Activated CD8-positive, alpha-beta memory T cell treated with anti-CD3 and anti-CD28 coated beads, Interleukin-2, amount 50 U/mL, for 1 hour (primary cell): Measurements from ENCODE around the gene SECISBP2L.

ENCODE experiments used
- DNase-seq: peaks from one replicate; pipeline ENCODE4 v3.0.0-alpha.2; 2020; ENCODE audit errors: extremely low read depth

SECISBP2L gene

DNA sequence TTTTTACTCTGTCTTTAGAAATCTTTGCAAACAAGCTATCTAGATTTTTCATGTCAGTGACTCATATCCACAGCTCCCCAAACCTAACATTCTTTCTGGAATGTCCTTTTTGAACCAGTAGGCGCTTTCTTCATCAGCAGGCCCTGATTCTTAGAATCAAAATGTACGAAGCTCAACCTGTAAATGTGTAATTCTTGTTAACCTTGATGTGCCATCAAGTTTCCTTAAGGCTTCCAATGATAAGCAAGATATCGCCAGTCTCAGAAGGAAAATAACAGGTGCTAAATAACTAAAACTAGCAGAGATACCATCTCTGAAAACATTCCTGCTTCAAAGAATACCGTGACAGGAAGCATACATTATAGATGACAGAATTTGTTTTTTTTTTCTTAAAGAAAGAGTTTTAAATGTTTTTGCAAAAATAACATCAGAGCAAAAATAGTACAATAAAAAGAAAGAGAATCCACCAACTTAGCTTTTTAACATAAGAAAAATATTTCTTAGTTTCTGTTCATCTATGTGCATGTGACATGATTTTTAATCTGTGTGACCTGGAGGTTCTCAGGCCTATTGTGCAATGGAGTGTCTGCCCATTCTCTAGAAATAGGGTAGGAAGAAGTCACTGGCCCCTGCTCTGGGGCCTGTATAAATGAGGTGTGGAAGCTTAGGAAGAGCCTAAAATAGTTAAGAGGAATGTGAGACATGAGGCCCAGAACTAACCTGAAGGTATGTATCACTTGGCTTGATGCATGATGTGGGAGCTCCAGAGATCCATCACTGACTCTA is 14.7 kb upstream of the SECISBP2L start:
- no peak for DNase-seq

DNA sequence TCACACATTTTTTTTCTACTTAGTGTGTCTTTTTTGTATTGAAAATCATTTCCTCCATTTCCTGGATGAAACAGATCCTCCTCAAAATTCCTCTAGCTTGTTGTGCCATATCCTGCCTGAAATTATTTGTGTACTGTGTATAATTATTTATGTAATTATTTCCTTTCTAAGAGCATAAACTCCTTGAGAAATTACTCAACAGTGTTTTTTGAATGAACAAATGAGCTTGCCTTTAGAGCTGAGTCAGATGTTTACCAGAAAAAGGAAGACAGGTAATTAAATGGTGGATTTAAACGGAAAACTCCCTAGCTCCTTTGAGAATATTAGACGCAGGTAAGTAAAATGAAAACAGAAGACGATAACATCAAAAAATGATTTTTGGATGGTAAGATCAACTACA is 13.2 kb upstream of the SECISBP2L start:
- no peak for DNase-seq

DNA sequence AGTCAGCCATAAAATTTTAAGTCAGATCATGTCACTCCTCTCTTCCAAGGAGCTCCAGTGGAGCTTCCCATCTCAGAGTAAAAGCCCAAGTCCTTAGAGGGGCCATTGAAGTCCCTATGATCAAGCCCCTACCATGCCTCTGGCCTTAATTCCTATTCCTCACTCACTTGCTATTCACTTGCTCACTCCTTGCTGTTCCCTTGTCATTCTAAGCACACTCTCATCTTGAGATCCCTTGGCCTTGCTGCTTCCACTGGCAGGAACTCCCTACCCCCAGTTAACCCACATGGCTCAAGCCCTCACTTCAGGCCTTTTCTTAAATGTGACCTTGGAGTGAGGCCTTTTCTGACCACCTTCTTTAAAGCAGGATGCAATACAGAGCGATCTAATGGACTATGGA is 12.3 kb upstream of the SECISBP2L start:
- DNase-seq = no peak

DNA sequence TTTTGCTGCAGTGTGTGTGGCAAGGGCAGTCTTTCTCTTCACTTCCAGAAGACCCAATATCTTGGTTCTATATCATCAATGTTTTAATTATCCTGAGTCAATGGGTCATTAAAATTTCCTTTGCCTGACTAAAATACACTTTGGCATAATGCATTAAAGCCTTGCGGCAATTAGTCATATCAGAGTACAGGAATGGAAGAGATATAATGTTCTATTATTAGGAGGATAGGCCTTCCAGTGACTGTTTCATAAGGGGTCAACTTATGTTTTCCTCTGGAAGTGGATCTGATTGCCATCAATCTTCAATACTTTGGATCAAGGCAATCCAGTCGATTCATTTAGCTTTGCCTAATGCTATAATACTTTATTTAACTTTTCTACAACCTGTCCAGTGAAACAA is 9.4 kb upstream of the SECISBP2L start:
- no peak for DNase-seq

DNA sequence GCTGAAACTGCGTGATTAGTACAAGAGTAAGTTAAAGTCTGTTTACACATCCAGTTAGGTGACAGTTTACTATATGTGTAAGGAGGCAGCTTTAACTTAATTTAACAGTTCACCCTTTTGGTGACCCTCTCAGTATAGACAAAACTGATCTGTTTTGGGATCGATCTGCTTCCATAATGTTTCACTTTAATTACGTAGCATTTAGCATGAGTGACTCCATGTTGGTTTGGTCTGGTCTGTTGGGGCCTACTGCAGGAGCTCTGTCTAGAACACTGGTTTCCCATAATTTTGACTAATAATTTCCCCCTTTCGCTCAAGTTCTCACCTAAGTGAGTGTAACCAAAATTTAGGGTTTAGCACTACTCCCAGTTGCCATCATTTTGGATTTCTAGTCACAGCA is 6.4 kb upstream of the SECISBP2L start:
- no peak for DNase-seq

DNA sequence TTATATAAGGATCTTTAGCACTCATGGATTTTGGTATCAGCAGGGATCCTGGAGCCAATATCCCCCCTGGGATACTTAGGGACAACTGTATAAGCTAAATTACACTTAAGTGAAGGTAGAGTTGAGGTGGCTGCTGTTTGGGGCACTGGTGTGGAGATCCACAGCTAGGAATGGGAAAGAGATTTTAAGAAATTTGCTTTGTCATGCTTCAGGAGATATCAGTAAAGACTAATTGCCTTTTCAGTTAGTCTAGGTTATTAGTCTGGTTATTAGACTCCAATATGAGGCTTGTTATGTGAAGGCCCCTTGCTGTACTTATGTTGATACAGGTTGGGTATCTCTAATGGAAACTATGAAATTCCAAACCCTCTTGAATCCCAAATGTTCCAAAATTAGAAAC is 1.2 kb upstream of the SECISBP2L start:
- no peak for DNase-seq

DNA sequence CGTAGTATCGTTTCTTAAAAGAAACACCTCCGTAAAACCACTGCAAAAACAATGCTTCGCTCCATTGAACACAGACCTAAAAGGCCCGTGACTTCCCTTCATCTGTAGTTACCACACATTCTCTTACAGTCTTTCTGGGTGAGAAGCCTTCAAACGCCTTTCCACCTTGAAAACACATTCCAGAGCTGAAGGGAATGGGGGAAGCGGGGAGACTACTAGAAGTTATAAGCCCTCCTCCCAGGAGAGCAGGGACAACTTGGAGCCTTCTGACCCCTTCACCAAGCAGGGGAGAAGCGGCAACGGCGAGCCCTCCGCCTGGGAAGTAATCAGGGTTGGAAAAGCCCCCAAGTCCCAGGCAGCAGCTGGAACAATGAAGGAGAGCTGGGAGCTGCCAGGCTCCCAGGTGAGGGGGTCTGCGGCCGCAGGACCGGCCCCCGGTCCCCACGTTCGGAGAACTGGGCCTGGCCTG is 461 bp downstream of the SECISBP2L start:
- no peak for DNase-seq

DNA sequence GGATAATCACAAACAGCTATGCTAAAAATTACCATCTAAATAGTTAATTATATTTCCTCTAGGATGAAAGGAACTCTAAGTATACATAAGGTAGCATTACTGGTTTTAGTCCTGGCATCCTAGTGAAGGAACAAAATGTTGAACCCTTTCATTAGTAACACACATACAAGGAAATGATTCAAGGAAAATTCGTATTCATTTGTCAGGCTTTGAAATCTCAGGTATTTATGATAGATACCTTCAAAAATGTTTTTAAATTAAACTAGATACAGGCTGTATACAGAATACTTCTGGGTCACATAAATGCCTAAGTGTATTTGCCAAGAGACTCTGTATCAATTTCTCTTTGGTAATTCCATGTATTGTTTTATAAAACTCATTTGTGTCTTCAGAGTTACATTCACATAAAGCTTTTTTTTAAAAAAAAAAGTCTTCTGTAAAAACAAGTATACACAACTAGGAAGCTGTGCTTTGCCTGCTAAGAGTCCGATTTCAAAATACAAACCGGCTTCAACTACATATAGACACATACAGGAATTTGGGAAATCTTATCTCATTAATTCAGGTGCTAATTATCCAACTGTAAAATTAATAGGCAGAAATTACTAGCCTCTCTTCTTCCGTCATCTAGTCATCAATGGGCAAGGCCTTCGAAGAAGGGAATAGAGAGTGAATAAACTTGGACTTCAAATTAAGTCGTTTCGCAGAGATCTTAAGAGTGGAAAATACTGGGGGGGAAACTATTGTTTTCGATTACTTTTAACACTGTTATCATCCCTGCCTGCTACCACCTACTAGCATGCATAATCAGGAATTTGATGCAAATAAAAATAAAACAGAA is 1.3 kb downstream of the SECISBP2L start:
- DNase-seq = no peak

DNA sequence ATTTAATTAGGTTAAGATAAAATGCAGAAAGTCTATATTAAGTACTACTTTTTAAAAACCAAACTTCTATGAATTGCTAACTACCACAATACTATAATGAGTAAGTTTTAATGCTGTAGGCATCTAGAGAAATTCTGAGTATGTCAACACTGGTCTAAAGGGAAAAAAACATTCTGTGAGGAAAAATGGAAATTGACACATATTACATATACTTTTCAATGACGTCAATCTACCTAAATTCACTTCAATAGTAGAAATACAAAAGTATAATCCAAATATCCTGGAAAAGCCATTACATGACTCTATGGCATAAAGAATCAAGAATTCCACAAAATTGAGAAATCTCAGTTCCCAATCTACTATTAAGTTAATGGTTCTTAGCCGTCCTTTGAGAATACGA is 2.2 kb downstream of the SECISBP2L start:
- no peak for DNase-seq

DNA sequence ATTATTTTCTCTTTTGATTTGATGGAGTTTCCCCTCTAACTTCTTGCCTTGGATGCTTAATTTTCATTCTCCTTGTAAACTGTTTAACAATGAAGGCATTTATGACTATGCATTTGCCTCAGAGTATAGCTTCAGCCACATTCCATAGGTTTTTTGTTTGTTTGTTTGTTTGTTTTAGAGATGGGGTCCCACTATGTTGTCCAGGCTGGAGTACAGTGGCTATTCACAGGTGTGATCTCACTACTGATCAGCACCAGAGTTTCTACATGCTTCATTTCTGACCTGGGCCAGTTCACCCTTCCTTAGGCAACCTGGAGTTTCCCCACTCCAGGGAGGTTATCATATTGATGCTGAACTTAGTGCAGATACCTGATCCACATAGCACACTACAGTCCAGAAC is 4.1 kb downstream of the SECISBP2L start:
- DNase-seq = no peak

DNA sequence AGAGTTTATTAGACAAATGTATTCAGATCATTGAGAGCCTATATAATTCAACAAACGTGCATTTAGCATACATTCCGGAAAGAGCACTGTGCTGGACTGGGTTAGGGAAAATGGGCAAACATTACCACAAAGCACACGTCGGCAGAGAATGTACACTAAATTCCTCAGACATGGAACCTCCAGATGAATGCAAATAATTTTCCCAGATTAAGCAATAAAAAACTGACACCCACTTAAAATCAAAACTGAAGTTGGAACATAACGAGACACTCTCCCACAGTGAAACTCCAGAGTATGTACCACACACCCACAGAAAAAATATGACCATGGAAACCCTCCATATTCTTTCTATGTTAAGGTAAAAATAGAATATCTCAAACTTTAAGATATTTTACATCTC is 4.8 kb downstream of the SECISBP2L start:
- no peak for DNase-seq

DNA sequence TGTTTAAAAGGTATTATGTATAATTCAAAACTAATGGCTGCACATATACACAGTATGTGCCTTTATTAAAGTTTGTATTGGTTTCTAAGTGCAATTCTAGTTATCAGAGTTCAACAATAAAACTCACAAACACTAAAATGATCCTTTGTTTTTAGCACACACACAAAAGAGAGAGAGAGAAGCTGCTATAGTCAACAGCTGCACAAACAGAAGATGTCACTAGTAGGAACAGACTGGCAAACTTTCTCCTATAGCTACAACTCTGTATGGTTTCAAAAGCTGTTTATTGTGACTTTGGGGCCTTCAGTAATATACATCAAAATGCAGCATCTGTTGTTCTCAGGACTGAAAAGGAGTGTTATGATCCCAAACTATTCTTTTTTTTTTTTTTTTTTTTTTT is 6.1 kb downstream of the SECISBP2L start:
- DNase-seq = no peak

DNA sequence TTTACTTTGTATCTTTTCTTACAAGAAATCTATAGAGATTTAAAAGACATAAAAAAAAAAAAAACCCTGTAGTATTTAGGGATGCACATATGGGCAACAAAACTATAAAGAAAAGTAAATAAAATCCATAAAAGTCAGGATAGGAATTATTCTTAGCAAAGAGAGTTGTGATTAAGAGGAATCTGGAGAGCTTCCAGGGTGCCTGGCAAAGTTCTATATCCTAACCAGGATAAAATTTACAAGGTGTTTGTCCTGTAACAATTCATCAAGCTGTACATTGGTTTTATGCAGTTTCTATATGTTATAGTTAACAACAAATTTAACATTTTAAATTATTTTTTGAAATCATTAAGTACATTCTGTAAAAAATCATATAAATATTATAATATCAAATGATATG is 7.9 kb downstream of the SECISBP2L start:
- no peak for DNase-seq

DNA sequence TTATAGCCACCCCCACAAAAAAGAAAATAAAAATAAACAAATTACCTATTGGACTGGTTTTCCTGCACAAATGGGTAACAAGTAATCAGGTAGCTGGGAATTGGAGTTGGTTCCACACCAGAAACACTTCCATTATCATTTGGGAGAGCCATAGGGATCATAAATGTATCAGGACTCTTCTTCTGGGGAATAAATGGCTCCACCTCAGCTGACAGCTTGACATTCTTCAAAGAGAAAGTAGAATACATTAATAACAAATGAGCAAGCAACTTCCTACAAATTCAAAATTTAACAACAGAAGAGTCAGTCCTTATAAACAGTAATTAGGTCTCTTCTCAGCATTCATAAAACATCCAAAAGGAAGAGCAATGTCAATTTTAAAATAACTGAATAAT is 8.7 kb downstream of the SECISBP2L start:
- DNase-seq = no peak

DNA sequence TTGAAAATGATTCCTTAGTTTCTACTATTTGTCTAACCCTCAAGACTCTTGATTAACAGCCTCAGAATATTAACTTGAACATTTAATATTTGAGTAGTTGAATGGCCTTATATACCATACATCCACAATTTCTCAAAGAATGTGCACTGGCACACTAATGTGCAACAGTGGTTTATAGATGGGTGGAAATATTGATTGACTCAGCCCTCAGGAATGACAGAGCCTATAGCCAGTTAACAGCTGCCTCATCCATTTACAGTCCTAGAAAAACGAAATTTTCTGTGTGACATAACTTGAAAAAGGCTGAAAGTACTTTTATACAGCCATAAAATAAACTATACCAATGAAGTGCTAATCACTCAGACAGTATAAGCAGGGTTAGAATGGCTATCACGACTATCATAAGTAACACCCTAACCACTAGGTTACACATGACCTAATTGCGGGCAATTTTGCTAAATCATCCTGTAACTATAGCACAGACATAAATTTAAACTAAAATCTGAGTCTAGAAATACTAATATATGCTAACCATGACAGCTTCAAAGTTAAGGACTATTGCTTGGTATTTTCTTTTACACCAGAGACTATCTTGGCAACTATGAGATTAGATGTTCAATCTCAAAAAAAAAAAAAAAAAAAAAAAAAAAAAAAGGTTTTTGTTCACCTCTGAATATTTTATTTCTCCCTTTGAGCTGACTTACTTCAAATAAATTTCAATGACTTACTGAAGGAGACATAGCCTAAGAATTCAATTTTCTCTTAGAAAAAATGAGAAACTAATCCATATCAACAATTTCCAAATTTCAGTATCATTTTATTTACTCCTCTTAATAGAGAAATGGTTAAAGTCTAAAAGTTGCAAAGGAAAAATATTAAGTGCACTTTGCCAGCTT is 9.3 kb downstream of the SECISBP2L start:
- no peak for DNase-seq

DNA sequence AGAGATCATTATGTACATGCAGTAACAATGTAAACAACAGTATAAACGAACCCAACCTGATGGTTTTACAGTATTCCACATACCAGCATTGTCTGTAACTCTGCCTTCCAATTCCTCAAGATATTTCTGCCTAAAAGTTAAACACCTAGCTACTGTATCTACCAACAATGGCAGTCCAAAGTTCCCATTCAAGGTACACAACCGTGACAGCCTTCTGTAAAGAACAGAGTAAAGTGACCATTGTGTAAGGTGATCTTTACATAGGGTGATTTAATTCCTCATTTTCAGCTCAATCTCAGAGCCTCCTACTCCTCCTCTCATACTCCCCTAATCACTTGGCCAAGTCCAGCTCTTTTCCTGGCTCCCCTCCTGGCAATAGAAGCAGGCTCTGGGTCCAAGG is 10.4 kb downstream of the SECISBP2L start:
- DNase-seq = no peak

DNA sequence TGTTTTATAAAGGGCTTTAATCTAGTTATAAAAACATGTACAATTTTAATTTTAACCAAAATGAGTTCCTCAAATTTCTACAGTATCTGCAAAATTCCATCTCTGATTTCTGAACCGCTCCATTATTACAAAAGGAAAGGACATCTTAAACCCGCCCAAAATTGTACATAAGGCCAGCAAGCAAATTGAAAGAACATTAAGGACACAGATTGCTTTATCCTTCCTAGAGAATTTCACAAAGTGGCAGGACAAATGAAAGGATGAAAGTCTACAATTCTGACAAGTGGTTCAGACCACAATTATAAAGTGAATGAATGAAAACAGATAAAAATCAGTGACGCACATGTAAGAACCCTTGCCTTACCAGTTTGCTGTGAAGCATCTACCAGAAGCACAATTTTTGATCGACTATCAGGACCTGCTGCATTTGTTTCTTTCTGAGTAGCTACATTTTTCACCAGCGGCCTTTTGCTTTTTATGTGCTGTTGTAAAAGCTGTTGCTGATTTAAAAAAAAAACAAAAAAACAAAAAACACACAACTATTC is 13.6 kb downstream of the SECISBP2L start:
- no peak for DNase-seq

DNA sequence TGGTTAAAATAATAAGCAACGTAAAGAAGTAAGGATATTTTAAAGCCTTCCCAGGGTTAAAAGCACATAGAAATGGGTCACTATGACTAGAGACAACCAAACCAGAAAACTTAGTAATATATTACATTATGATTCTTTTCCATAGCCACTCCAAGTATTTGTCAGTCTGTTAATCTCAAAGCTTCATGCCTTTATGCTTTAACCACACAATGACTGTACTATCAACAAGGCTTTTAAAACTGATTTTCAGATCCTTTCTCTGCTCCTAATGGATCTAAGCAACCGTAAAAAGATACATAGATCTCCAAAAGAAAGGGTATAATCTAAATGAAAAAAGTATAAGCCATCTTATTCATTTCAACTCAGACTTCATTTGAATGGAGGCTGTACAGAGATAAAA is 14.4 kb downstream of the SECISBP2L start:
- no peak for DNase-seq

DNA sequence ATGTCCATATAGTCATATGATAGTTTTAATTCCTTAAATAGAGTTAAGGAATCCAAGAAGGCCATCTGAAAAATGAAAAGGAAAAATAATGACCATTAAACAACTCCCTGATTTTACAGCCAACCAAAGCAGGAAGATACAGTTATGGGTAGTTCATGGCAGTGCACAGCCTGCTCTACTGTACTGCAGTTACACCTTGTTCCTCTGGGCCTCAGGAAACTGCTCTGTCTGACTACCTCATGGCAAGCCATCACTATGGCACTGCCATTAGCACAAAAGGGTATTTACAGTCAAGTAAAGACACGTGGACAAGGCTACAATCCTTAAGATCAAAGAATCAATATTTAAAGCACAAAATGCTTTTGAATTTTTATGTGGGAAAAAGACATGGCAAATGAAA is 19.5 kb downstream of the SECISBP2L start:
- DNase-seq = no peak

DNA sequence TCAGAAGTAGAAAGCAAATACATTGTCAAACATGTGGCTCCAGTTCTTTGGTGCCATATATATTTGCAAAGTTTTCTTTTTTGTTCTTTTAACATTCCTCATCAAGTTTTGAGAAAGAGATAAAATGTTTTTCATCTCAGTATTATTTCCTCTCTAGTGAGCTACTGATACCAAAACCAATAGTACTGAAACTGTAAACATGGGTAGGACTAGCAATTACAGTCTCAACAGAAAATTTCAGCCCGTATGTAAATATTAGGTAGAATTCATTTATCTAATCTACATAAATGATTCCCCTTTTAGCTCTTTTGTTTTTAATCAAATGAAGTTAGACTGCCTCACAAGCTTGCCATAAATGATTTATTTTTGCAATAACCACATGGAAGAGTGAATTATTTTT is 21.4 kb downstream of the SECISBP2L start:
- DNase-seq = no peak

DNA sequence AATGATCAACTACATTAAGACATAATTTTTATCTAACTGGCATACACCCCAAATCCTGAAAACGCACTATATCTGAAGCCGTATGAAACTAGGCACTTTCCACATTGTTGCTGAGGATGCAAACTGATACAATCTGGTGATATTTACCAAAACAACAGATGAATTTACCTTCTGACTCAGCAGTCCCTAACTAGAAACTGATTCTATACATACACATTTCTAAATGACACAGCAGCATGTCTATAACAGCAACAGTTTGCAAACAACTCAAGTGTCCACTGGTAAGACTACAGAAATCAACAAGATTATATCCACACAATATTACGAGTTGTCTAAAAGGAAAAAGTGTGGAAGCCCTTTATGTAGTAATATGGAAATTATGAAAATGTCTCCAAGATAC is 22.9 kb downstream of the SECISBP2L start:
- DNase-seq = no peak

DNA sequence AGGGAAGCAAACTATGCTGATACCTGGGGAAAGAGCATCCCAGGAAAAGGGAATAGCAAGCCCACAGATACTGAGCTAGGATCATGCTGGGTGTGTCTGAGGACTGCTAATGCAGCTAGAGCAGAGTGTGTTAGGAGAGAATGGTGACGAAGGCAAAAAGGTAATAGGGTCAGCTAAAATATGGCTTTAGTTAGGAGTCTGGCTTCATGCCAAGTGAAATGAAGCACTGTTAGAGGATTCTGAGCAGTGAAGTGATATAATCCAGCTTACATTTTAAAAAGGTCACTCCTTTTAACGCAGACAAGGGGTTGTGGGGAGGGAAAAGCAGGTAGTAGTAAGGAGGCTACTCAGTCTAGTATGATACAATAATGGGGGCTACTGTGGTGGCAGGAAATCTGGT is 30.4 kb downstream of the SECISBP2L start:
- no peak for DNase-seq
